Liver (tissue), 9 donors: Measurements from ENCODE around the gene SMAD6. TPM values are rescaled to one million over a fixed set of nuclear protein-coding genes. Genes with fewer than 3 reads are reported as not detected.

Experiments used
- DNase-seq: peaks from one replicate; pipeline ENCODE4 v3.0.0-alpha.2; 2017; ENCODE audit warnings: low spot score
- H3K27ac ChIP-seq, 2 donors: one replicate each; pipeline ENCODE4 v1.7.0; 2013; ENCODE audit warnings: inconsistent platforms in 2 of 2, low read length in 2 of 2, control low read depth in 1 of 2, low read depth in 1 of 2, mild to moderate bottlenecking in 1 of 2
- H3K27me3 ChIP-seq, 4 donors: one replicate each; pipeline versions ENCODE4 v1.6.1 to v1.7.0; 2013; ENCODE audit warnings: low read length in 3 of 4, inconsistent platforms in 1 of 4, mild to moderate bottlenecking in 1 of 4, moderate library complexity in 1 of 4; ENCODE audit not compliant: control insufficient read depth in 4 of 4, insufficient read depth in 4 of 4
- H3K36me3 ChIP-seq, 4 donors: one replicate each; pipeline versions ENCODE4 v1.6.1 to v1.7.0; 2013; ENCODE audit warnings: low read length in 3 of 4, mild to moderate bottlenecking in 3 of 4, low read depth in 1 of 4, moderate library complexity in 1 of 4; ENCODE audit not compliant: control insufficient read depth in 4 of 4, insufficient read depth in 3 of 4
- H3K4me1 ChIP-seq, 4 donors: one replicate each; pipeline versions ENCODE4 v1.6.1 to v1.7.0; 2013; ENCODE audit warnings: low read length in 3 of 4, mild to moderate bottlenecking in 3 of 4, moderate library complexity in 1 of 4; ENCODE audit not compliant: control insufficient read depth in 4 of 4, insufficient read depth in 4 of 4
- H3K4me3 ChIP-seq, 3 donors: one replicate each; pipeline versions ENCODE4 v1.6.1 to v1.7.0; 2013; ENCODE audit warnings: low read length in 3 of 3, control low read depth in 1 of 3, low read depth in 1 of 3, mild to moderate bottlenecking in 1 of 3
- H3K9ac ChIP-seq, 2 donors: one replicate each; pipeline ENCODE4 v1.7.0; 2013; ENCODE audit warnings: low read length in 2 of 2, mild to moderate bottlenecking in 2 of 2, moderate library complexity in 2 of 2, control low read depth in 1 of 2, low read depth in 1 of 2
- H3K9me3 ChIP-seq, 4 donors: one replicate each; pipeline versions ENCODE4 v1.6.1 to v1.7.0; 2013; ENCODE audit warnings: low read length in 3 of 4; ENCODE audit not compliant: control insufficient read depth in 4 of 4
- ATF3 ChIP-seq: IDR thresholded peaks from 2 replicates; pipeline ENCODE4 v1.6.1; 2016; ENCODE audit warnings: antibody characterized with exemption
- CTCF ChIP-seq: fragments of 150-350 bp; IDR thresholded peaks from 2 replicates; pipeline ENCODE4 v1.5.1; 2017; ENCODE audit warnings: improper control_type of control experiment, low read depth, low read length; ENCODE audit not compliant: missing input control
- EGR1 ChIP-seq, 2 donors: IDR thresholded peaks; 2 replicates each; pipeline ENCODE4 v1.6.1; 2016 to 2018; ENCODE audit warnings: antibody characterized with exemption in 2 of 2, low read depth in 2 of 2
- FOXA1 ChIP-seq: IDR thresholded peaks from 2 replicates; pipeline ENCODE4 v1.6.1; 2016; ENCODE audit warnings: antibody characterized with exemption
- FOXA2 ChIP-seq: IDR thresholded peaks from 2 replicates; pipeline ENCODE4 v1.6.1; 2016; ENCODE audit warnings: antibody characterized with exemption
- GABPA ChIP-seq, 2 donors: IDR thresholded peaks in 1 of 2; conservative IDR thresholded peaks in 1 of 2; 2 replicates each; pipeline ENCODE4 v1.6.1; 2016; ENCODE audit warnings: antibody characterized with exemption in 2 of 2, mild to moderate bottlenecking in 1 of 2, moderate library complexity in 1 of 2
- HNF4A ChIP-seq, 2 donors: conservative IDR thresholded peaks; 2 replicates each; pipeline ENCODE4 v1.6.1; 2016; ENCODE audit warnings: antibody characterized with exemption in 2 of 2, mild to moderate bottlenecking in 2 of 2
- HNF4G ChIP-seq: IDR thresholded peaks from 2 replicates; pipeline ENCODE4 v1.6.1; 2016; ENCODE audit warnings: antibody characterized with exemption
- JUND ChIP-seq, 2 donors: IDR thresholded peaks; 2 replicates each; pipeline ENCODE4 v1.6.1; 2016; ENCODE audit warnings: antibody characterized with exemption in 2 of 2
- MAX ChIP-seq: IDR thresholded peaks from 2 replicates; pipeline ENCODE4 v1.6.1; 2016; ENCODE audit warnings: antibody characterized with exemption
- NR2F2 ChIP-seq: IDR thresholded peaks from 2 replicates; pipeline ENCODE4 v1.6.1; 2016; ENCODE audit warnings: antibody characterized with exemption
- RAD21 ChIP-seq, 2 donors: IDR thresholded peaks; 2 replicates each; pipeline ENCODE4 v1.6.1; 2016; ENCODE audit warnings: antibody characterized with exemption in 2 of 2, mild to moderate bottlenecking in 2 of 2
- REST ChIP-seq: IDR thresholded peaks from 2 replicates; pipeline ENCODE4 v1.6.1; 2016; ENCODE audit warnings: antibody characterized with exemption, mild to moderate bottlenecking
- RXRA ChIP-seq, 2 donors: IDR thresholded peaks; 2 replicates each; pipeline ENCODE4 v1.6.1; 2017 to 2018; ENCODE audit warnings: antibody characterized with exemption in 2 of 2, mild to moderate bottlenecking in 1 of 2
- SP1 ChIP-seq: IDR thresholded peaks from 2 replicates; pipeline ENCODE4 v1.6.1; 2018; ENCODE audit warnings: antibody characterized with exemption, mild to moderate bottlenecking
- TAF1 ChIP-seq: conservative IDR thresholded peaks from 2 replicates; pipeline ENCODE4 v1.6.1; 2016; ENCODE audit warnings: antibody characterized with exemption, mild to moderate bottlenecking
- YY1 ChIP-seq: IDR thresholded peaks from 2 replicates; pipeline ENCODE4 v1.6.1; 2016; ENCODE audit warnings: antibody characterized with exemption, mild to moderate bottlenecking
- ZBTB33 ChIP-seq: IDR thresholded peaks from 2 replicates; pipeline ENCODE4 v1.6.1; 2016; ENCODE audit warnings: antibody characterized with exemption
- WGBS: extraction: QIAGEN DNeasy Blood & Tissue Kit; methylation state at CpG from one replicate; pipeline ENCODE4 v1.1.7; 2013; 5-methylcytosine and 5-hydroxymethylcytosine counted together
- polyA plus RNA-seq, 2 donors: library from polyadenylated mRNA; stranded (reverse) in 1 of 2; unstranded in 1 of 2; fragments of 200-250 nt in 1 of 2; fragments of >200 nt in 1 of 2; fragmentation: Nextera tagmentation in 1 of 2; extraction: Ambion mirVana in 1 of 2; gene quantifications; one replicate each; pipeline versions ENCODE4 v1.2.1 to v1.2.3, GENCODE V29; 2013 to 2015
- total RNA-seq, 2 donors: library from RNA; depleted of rRNA; stranded (reverse); fragments of >200 nt; gene quantifications; one replicate each; pipeline ENCODE4 v1.2.3, GENCODE V29; 2014
- donor health status: healthy.
- donor health status: healthy.
- donor health status: healthy.
- donor health status: healthy.
- donor health status: healthy.

Gene SMAD6
- total and polyA plus RNA-seq, 4 donors = 1.2 to 15.1 (median 11.0) TPM

- Histone ChIP-seq H3K27me3 (no peaks in the 10 kb centered on the region), H3K36me3 (no peaks in the 10 kb centered on the region), H3K9ac (no peak overlapping the region), H3K27ac (peak overlapping the region; percentile 9 to 70), H3K4me1 (peaks cover 2 to 29% (median 15%) of the 10 kb centered on the region in 4 donors), H3K4me3 (no peak overlapping the region), H3K9me3 (no peaks in the 10 kb centered on the region)
- 71% methylated on average over 5 of the region's 5 CpGs for WGBS
- DNase-seq = no peak
- TF ChIP-seq FOXA2 (no peak), GABPA (IDR thresholded peaks at IDR 0.05 in 1 of 2, conservative IDR thresholded peaks at IDR 0.05 in 1 of 2) (no peak), HNF4A (conservative IDR thresholded peaks at IDR 0.05) (no peak), TAF1 (no peak), EGR1 (IDR thresholded peaks at IDR 0.05; ENCODE audit: low read depth in 2 of 2) (no peak), YY1 (no peak), REST (no peak), HNF4G (no peak), RAD21 (IDR thresholded peaks at IDR 0.05) (no peak), JUND (IDR thresholded peaks at IDR 0.05) (no peak), ATF3 (no peak), FOXA1 (no peak), NR2F2 (no peak), RXRA (IDR thresholded peaks at IDR 0.05) (no peak), SP1 (no peak), MAX (no peak), CTCF (no peak), ZBTB33 (no peak)
These were observed 44.2 kb downstream of the SMAD6 start for GRCh38 chr15:66746231-66746605.
